DOHH2 (cell line): ENCODE results near the gene ARL11.

Experiments
- H3F3A ChIP-seq: fragments of 200-600 bp; sonication (generic), shearing (Covaris generic); 2 replicates; pipeline ENCODE4 v1.6.0; 2016; ENCODE audit warnings: antibody characterized with exemption, mild to moderate bottlenecking; ENCODE audit not compliant: control insufficient read depth, insufficient read depth
- H3K27ac ChIP-seq: fragments of 200-600 bp; sonication (generic); 2 replicates; pipeline ENCODE4 v1.5.1; 2014; ENCODE audit warnings: low read depth, mild to moderate bottlenecking, low read length, moderate library complexity
- H3K27me3 ChIP-seq: fragments of 200-600 bp; sonication (generic); 2 replicates; pipeline ENCODE4 v1.6.1; 2014; ENCODE audit warnings: mild to moderate bottlenecking, low read length, mixed read lengths; ENCODE audit not compliant: control insufficient read depth
- H3K36me3 ChIP-seq: fragments of 200-600 bp; sonication (generic); 2 replicates; pipeline ENCODE4 v1.6.1; 2014; ENCODE audit warnings: mild to moderate bottlenecking, low read length, moderate library complexity, mixed read lengths; ENCODE audit not compliant: control insufficient read depth
- H3K4me1 ChIP-seq: fragments of 200-600 bp; sonication (generic); 2 replicates; pipeline ENCODE4 v1.6.1; 2014; ENCODE audit warnings: mild to moderate bottlenecking, low read length, mixed read lengths; ENCODE audit not compliant: control insufficient read depth
- H3K4me2 ChIP-seq: fragments of 200-600 bp; sonication (generic); 2 replicates; pipeline ENCODE4 v1.6.0; 2014; ENCODE audit warnings: mild to moderate bottlenecking, low read length, moderate library complexity
- H3K4me3 ChIP-seq: fragments of 200-600 bp; sonication (generic); 2 replicates; pipeline ENCODE4 v1.5.1; 2014; ENCODE audit warnings: mild to moderate bottlenecking, low read length, mixed read lengths
- H3K79me2 ChIP-seq: fragments of 200-600 bp; sonication (generic); 2 replicates; pipeline ENCODE4 v1.6.1; 2014; ENCODE audit warnings: mild to moderate bottlenecking, low read length, mixed read lengths; ENCODE audit not compliant: control insufficient read depth
- H3K9me2 ChIP-seq: fragments of 200-600 bp; sonication (generic); replicated peaks from 2 replicates; pipeline ENCODE4 v1.6.1; 2014; ENCODE audit warnings: mild to moderate bottlenecking, low read length, mixed read lengths; ENCODE audit not compliant: control insufficient read depth
- H3K9me3 ChIP-seq: fragments of 200-600 bp; sonication (generic); 2 replicates; pipeline ENCODE4 v1.6.1; 2014; ENCODE audit warnings: antibody characterized with exemption, low read length, mixed read lengths; ENCODE audit not compliant: control insufficient read depth, insufficient read depth
- H4K20me1 ChIP-seq: fragments of 200-600 bp; sonication (generic); 2 replicates; pipeline ENCODE4 v1.6.0; 2014; ENCODE audit warnings: low read depth, mild to moderate bottlenecking, antibody characterized with exemption, low read length, moderate library complexity; ENCODE audit not compliant: control insufficient read depth, insufficient read depth
- CTCF ChIP-seq: fragments of 200-600 bp; sonication (generic); IDR thresholded peaks from one replicate; pipeline ENCODE4 v1.5.1; 2014; ENCODE audit warnings: antibody characterized with exemption, mild to moderate bottlenecking, low read depth, low read length; ENCODE audit not compliant: poor library complexity, severe bottlenecking
- EZH2phosphoT487 ChIP-seq: fragments of 200-600 bp; sonication (generic); IDR thresholded peaks from 2 replicates; pipeline ENCODE4 v1.6.1; 2017; ENCODE audit warnings: borderline replicate concordance, mild to moderate bottlenecking, antibody characterized with exemption, low read length, moderate library complexity, mixed read lengths

ARL11 gene

DNA sequence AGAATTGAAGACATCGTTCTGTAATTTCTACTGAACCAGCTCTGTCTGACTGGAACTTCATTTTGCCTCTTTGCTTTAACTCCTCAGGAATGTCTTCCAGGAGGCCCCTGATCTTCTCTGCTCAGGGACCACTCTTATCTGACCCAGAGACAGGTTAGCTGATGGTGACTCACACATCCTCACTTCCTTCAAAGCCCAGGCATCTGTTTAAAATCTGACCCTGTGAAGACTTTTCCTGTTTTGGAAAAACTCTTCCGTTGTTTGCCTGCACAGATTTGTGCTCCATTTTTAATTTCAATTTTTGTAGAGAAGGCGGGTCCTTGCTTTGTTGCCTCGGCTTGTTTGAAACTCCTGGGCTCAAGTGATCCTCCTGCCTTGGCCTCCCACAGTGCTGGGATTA, 1.6 kb downstream of the ARL11 start:
- Histone ChIP-seq H3K4me1 (peaks cover 69% of the 10 kb centered on the region), H3K79me2 (peaks cover 66% of the 10 kb centered on the region), H4K20me1 (peaks cover 7% of the 10 kb centered on the region; the same call in 1 of the 2 replicates), H3K4me3 (peak overlapping the region; percentile 89), H3K36me3 (peaks cover 59% of the 10 kb centered on the region), H3K27me3 (no peaks in the 10 kb centered on the region), H3K9me3 (no peaks in the 10 kb centered on the region), H3K9me2 (no peaks in the 10 kb centered on the region), H3K4me2 (peak overlapping the region; percentile 80), H3K27ac (peak overlapping the region; percentile 78), H3F3A (peaks cover 10% of the 10 kb centered on the region; the same call in 1 of the 2 replicates)
- no peak for TF ChIP-seq EZH2phosphoT487
- no peak for TF ChIP-seq CTCF

DNA sequence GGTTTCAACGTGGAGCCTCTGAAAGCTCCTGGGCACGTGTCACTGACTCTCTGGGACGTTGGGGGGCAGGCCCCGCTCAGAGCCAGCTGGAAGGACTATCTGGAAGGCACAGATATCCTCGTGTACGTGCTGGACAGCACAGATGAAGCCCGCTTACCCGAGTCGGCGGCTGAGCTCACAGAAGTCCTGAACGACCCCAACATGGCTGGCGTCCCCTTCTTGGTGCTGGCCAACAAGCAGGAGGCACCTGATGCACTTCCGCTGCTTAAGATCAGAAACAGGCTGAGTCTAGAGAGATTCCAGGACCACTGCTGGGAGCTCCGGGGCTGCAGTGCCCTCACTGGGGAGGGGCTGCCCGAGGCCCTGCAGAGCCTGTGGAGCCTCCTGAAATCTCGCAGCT, 2.3 kb downstream of the ARL11 start:
- H3K27me3 ChIP-seq, result no peaks in the 10 kb centered on the region
- no peak overlapping the region for H3K27ac ChIP-seq
- no peaks in the 10 kb centered on the region for H3K9me3 ChIP-seq
- H3K4me1 ChIP-seq, result peaks cover 69% of the 10 kb centered on the region
- H3K4me2 ChIP-seq, result peak overlapping the region; percentile 80; the same call in 1 of the 2 replicates
- peaks cover 13% of the 10 kb centered on the region; the same call in 1 of the 2 replicates for H3F3A ChIP-seq
- H4K20me1 ChIP-seq, result peaks cover 7% of the 10 kb centered on the region; the same call in 1 of the 2 replicates
- H3K79me2 ChIP-seq, result peaks cover 66% of the 10 kb centered on the region
- TF ChIP-seq CTCF, result no peak
- TF ChIP-seq EZH2phosphoT487, result no peak
- no peaks in the 10 kb centered on the region for H3K9me2 ChIP-seq
- peak overlapping the region; percentile 89; the same call in 1 of the 2 replicates for H3K4me3 ChIP-seq
- H3K36me3 ChIP-seq, result peaks cover 66% of the 10 kb centered on the region

GRCh38 chr13:49632156-49632555, 3.8 kb downstream of the ARL11 start:
- H3K9me3 ChIP-seq, result no peaks in the 10 kb centered on the region
- H3K36me3 ChIP-seq, result peaks cover 77% of the 10 kb centered on the region
- H3K27ac ChIP-seq, result no peak overlapping the region
- no peak overlapping the region for H3K4me3 ChIP-seq
- H4K20me1 ChIP-seq, result peaks cover 7% of the 10 kb centered on the region; the same call in 1 of the 2 replicates
- TF ChIP-seq EZH2phosphoT487 (no peak), CTCF (no peak)
- no peaks in the 10 kb centered on the region for H3K9me2 ChIP-seq
- H3K4me1 ChIP-seq, result peaks cover 65% of the 10 kb centered on the region
- peaks cover 10% of the 10 kb centered on the region; the same call in 1 of the 2 replicates for H3F3A ChIP-seq
- peaks cover 66% of the 10 kb centered on the region for H3K79me2 ChIP-seq
- no peaks in the 10 kb centered on the region for H3K27me3 ChIP-seq
- H3K4me2 ChIP-seq, result 0 out of 2 replicates have a peak overlapping the region, but pooled peaks have one; percentile 5
